Prostate gland (tissue), 2 donors: ENCODE data around the gene NKRF. TPM values are rescaled to one million over a fixed set of nuclear protein-coding genes. Genes with fewer than 3 reads are reported as not detected.

ENCODE experiments used
- DNase-seq: peaks from one replicate; pipeline ENCODE4 v3.0.0-alpha.2; 2019; ENCODE audit warnings: low spot score
- H3K27ac ChIP-seq, 2 donors: fragments of 200-600 bp; sonication (generic); 2 replicates each; pipeline ENCODE4 v1.5.1; 2017 to 2019
- H3K27me3 ChIP-seq: fragments of 200-600 bp; sonication (generic); replicated peaks from 2 replicates; pipeline ENCODE4 v1.5.1; 2019; ENCODE audit not compliant: insufficient read depth
- H3K36me3 ChIP-seq, 2 donors: fragments of 200-600 bp; sonication (generic); 1 replicate in 1 of 2; 2 replicates in 1 of 2; pipeline versions ENCODE4 v1.5.1 to v1.8.1; 2017 to 2019
- H3K4me1 ChIP-seq: fragments of 200-600 bp; sonication (generic); replicated peaks from 2 replicates; pipeline ENCODE4 v1.5.1; 2019
- H3K4me3 ChIP-seq, 2 donors: fragments of 200-600 bp; sonication (generic); 2 replicates each; pipeline ENCODE4 v1.5.1; 2017 to 2019
- H3K9me3 ChIP-seq: fragments of 200-600 bp; sonication (generic); 2 replicates; pipeline ENCODE4 v1.5.1; 2017
- POLR2A ChIP-seq: fragments of 450-650 bp; IDR thresholded peaks from one replicate; pipeline ENCODE4 v1.6.1; 2016; ENCODE audit warnings: antibody characterized with exemption, mild to moderate bottlenecking
- POLR2AphosphoS5 ChIP-seq: sonication (generic); formaldehyde crosslinking; IDR thresholded peaks from one replicate; pipeline ENCODE4 v1.6.1; 2017; ENCODE audit warnings: antibody characterized with exemption
- WGBS: methylation state at CpG from one replicate; pipeline ENCODE4 v1.1.5; 2018; 5-methylcytosine and 5-hydroxymethylcytosine counted together
- intact Hi-C: fragments of 100-400 bp; cut with DNase I; formaldehyde crosslinking; loops from one replicate; pipeline ENCODE4 v1.14.2; 2022
- total RNA-seq, 2 donors: library from RNA; depleted of rRNA; stranded (reverse); fragments of >200 nt; gene quantifications; one replicate each; pipeline ENCODE4 v1.1.0, GENCODE V29; 2016
- TF ChIP-seq, protein P1 (sequence below), 4 experiments: fragments of 200-600 bp in 2 of 4; fragments of 450-650 bp in 2 of 4; sonication (generic) in 2 of 4; IDR thresholded peaks; 1 replicate in 3 of 4; 2 replicates in 1 of 4; pipeline ENCODE4 v1.5.1; 2016 to 2019; ENCODE audit warnings: antibody characterized with exemption in 4 of 4, mild to moderate bottlenecking in 2 of 4, moderate library complexity in 2 of 4

Gene NKRF
- total RNA-seq, 2 donors from 2014 or later = 6.6 to 6.9 TPM

DNA sequence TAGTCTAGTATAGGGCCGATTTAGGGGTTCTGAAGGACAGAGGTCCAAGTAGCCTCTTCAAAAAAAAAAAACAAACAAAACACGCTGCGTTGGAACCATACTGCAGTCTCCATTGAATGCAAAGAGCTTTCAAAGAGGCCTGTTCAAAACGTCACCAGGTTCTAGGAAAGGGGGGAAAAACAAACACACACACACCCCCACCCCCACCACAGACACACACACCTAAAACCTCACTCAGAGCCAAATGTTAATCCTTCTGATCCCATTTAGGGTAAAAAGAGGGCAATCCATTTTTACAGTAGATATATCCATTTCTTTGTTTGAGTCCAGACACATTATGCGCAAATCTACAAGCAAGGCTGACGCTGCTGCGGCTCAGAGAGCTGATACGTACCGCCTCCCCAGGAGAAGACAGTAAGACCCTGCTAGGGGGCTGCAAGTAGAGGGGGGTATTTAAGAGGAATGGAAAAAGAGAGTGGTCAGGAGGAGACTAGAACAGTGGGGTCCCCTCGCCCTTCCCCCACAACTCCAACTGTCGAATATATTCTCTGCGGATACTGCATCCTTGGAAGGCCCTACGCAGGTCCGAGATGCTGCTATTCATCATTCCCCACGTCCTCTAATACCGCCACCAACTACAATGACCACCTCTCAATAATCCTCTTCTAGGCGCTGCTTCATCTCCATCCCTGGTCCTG, 1.3 kb downstream of the NKRF start:
- H3K9me3 ChIP-seq = no peaks in the 10 kb centered on the region
- no peaks in the 10 kb centered on the region for H3K36me3 ChIP-seq
- intact Hi-C loops = loop anchor here (10.0 kb wide), 1 partner anchor 270 kb away; the partner anchor contains the start of genes NDUFA1 and RNF113A
- 12% methylated on average over 17 of the region's 17 CpGs for WGBS
- no peaks in the 10 kb centered on the region for H3K27me3 ChIP-seq
- TF ChIP-seq POLR2AphosphoS5 = no peak
- TF ChIP-seq POLR2A = no peak
- TF ChIP-seq, protein P1, sequence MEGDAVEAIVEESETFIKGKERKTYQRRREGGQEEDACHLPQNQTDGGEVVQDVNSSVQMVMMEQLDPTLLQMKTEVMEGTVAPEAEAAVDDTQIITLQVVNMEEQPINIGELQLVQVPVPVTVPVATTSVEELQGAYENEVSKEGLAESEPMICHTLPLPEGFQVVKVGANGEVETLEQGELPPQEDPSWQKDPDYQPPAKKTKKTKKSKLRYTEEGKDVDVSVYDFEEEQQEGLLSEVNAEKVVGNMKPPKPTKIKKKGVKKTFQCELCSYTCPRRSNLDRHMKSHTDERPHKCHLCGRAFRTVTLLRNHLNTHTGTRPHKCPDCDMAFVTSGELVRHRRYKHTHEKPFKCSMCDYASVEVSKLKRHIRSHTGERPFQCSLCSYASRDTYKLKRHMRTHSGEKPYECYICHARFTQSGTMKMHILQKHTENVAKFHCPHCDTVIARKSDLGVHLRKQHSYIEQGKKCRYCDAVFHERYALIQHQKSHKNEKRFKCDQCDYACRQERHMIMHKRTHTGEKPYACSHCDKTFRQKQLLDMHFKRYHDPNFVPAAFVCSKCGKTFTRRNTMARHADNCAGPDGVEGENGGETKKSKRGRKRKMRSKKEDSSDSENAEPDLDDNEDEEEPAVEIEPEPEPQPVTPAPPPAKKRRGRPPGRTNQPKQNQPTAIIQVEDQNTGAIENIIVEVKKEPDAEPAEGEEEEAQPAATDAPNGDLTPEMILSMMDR (IDR thresholded peaks at IDR 0.05) = no peak
- peak overlapping the region; percentile 55 to 56 for H3K4me3 ChIP-seq
- H3K27ac ChIP-seq = peak overlapping the region; percentile 91
- no peaks in the 10 kb centered on the region for H3K4me1 ChIP-seq
- no peak for DNase-seq

DNA sequence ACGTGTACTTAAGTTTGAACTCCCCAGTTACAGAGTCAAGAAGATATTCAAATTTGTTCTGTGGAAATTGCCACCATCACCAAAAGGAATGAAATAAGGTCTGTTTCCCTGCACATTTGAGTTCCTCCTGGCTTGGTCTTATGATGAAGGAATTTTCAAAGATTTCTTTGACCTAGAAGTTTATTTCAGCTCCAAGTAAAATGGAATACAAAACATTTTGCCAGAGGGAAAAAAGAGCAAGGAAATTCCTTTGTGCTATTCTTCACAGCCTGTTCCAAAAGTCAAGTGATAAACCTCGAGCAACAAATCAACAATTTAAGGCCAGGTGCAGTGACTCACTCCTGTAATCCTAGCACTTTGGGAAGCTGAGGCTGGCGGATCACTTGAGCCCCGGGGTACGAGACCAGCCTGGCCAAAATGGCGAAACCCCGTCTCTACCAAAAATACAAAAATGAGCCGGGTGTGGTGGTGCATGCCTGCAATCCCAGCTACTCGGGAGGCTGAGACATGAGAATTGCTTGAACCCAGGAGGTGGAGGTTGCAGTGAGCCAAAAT, 3.4 kb downstream of the NKRF start:
- WGBS = 62% methylated on average over 9 of the region's 9 CpGs
- Histone ChIP-seq H3K9me3 (no peaks in the 10 kb centered on the region), H3K36me3 (no peaks in the 10 kb centered on the region), H3K27me3 (no peaks in the 10 kb centered on the region), H3K4me1 (no peaks in the 10 kb centered on the region), H3K4me3 (no peak overlapping the region), H3K27ac (no peak overlapping the region)
- no peak for DNase-seq
- TF ChIP-seq, protein P1 (IDR thresholded peaks at IDR 0.05) = no peak
- no peak for TF ChIP-seq POLR2A
- no peak for TF ChIP-seq POLR2AphosphoS5
- intact Hi-C loops = loop anchor here (10.0 kb wide), 1 partner anchor 272 kb away; the partner anchor contains the start of genes NDUFA1 and RNF113A

DNA sequence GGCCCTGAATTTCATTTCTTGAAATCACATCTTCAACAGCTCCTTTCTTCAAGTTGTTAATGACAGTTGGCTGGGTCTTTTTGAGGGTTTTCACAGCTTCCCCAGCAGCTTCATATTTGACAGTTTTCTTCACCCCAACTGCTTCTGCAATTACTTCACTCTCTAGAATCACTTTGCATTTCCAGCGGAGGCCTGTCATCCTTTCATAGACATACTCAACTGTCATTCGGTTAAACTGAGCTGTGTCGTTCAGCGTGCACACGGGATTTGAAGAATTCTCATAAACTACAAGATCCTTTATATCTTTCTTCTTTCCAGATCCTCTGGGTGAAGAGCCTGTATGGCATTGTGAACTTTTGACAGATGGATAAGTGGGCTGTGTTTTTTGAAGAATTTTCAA, 16.4 kb downstream of the NKRF start:
- 93% methylated on average over 5 of the region's 5 CpGs for WGBS
- H3K27ac ChIP-seq = no peak overlapping the region
- no peaks in the 10 kb centered on the region for H3K4me1 ChIP-seq
- H3K27me3 ChIP-seq = no peaks in the 10 kb centered on the region
- DNase-seq = no peak
- H3K4me3 ChIP-seq = no peak overlapping the region
- intact Hi-C loops = no loop called here
- H3K9me3 ChIP-seq = no peaks in the 10 kb centered on the region
- TF ChIP-seq POLR2A = no peak
- TF ChIP-seq, protein P1 (IDR thresholded peaks at IDR 0.05) = no peak
- no peak for TF ChIP-seq POLR2AphosphoS5
- H3K36me3 ChIP-seq = no peaks in the 10 kb centered on the region

DNA sequence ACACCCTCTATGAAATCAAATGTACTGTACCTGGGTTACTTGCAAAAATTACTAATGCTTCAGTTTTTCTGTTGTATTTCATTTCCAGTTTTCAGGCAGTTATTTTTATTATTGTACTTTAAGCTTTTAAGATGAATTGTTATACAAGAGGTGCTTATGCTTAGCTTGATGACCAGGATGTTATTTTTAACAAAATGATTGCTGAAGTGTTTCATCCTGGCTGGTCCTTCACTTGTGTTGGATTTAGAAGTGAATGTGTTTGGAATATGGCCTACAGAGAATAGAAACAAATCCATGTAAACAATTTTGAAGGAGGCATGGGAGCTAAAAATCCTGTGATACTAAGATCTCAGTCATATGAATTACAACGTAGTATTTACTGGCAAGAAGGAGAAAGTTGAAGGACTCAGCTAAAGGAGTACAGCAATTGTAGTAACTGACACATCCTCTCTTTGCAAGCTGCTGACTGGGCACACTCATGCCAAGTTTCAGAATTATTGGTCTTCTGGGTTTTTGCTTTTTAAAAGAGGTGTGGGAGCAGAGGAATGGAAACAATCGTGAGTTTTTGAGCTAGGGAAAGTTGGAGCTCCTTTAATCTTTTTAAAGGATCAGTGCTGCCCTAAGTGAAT, 22.7 kb downstream of the NKRF start:
- no peak overlapping the region for H3K4me3 ChIP-seq
- H3K36me3 ChIP-seq = no peaks in the 10 kb centered on the region
- H3K4me1 ChIP-seq = no peaks in the 10 kb centered on the region
- no peak overlapping the region for H3K27ac ChIP-seq
- WGBS = 44% methylated on average over 2 of the region's 2 CpGs
- intact Hi-C loops = no loop called here
- no peak for DNase-seq
- H3K9me3 ChIP-seq = no peaks in the 10 kb centered on the region
- TF ChIP-seq POLR2AphosphoS5 (no peak), POLR2A (no peak)
- TF ChIP-seq, protein P1 (IDR thresholded peaks at IDR 0.05) = no peak
- no peaks in the 10 kb centered on the region for H3K27me3 ChIP-seq
